Measurements from ENCODE around the gene CLCA4.
A peak's percentile ranks its signal among the peaks of the same experiment; 100 is the strongest.
"Not testable (repeated sequence)": the region's sequence is repeated elsewhere in the genome, so short reads cannot be mapped to it uniquely, and the experiment has no call there.

The CLCA4 gene

DNA sequence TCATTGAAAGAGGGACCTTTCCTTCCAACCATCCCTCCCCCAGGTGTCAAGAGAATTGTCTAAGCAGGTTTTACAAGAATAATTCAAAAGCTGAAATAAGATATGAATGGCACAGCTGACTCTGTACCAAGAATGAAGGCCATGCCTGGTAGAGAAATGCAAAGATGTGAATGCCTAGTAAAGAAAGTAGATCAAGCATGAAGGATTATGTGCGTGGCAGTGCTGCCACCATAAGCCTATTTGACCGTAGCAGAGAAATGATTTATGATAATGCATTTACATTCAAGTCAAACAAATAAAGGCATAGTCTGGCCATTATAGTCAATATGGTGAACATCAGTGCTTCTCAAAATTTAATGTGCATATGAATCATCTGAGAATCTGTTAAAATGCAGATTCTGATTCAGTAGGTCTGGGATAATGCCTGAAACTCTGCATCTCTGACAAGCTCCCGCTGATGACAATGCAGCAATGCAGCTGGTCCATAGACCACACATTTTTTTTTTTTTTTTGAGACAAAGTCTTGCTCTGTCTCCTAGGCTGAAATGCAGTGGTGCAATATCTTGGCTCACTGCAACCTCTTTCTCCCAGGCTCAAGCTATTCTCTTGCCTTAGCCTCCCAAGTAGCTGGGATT lies 16.6 kb upstream of the CLCA4 start:
- no peak for DNase-seq

DNA sequence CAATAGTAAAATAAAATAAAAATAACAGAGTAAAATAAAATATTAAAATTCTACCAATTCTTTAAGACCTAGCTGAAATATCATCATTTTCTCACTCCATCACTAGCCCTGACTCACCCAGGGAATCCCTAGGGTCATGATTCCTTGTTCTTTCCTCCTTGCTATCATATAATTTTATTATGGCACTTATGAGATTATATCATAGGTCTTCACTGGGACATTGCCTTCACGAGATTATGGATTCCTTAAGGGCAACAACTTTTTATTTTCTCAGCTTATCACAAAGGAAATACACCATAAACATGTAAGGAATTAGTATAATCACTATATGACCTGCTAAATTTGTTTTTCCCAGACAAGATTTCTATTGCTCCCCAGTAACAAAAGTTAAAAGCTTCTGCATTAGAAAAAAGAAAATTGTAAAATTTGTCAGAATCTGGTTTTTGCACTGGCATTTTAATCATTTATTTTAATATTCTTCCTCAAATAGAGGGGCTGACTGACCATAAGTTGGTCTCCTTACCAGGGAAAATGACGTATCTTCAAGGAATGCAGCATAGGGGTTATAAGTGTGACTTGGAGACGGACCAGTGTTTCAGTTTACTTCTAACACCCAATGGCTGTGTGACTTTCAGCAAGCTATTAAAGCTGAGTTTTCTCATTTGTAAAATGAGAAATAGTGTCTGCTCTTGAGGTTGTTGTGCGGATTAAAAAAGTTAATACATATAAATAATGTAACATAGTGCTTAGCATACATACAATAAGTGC lies 8.8 kb upstream of the CLCA4 start:
- DNase-seq = no peak

DNA sequence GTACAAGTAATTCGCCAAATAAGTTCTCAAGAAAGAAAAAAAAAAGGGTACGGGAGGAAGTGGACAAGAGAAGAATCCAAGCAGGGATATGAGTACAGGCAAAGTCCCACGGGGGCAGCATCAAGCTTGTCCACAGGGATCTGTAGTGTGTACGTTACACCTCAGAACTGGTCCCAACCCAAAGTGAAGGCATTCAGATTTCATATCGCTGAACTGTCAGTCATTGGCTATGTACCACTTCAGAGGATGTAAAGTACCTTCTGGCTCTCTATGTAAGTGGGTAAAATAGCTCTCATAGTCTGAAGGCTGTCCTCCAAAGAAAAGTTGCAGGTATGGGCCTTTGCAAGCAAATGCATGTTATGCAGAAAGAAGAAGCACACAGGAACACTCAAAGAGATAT lies 8.1 kb upstream of the CLCA4 start:
- DNase-seq = no peak

DNA sequence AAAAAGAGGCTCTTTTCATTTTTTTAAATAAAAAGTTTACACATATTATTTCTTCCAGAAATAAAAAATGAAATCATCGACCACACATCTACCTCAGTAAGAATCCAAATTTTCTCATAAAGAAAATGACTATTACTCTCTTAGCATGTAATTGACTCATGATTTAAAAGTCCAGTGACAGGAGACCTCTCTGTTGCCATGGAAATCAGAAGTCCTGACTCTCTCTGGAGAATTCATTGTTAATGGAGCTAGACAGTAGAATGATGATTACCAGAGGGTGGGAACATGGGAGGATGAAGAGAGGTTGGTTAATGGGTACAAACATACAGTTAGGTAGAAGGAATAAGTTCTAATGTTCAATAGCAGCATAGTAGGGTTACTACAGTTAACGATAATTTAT lies 5.0 kb upstream of the CLCA4 start:
- no peak for DNase-seq

DNA sequence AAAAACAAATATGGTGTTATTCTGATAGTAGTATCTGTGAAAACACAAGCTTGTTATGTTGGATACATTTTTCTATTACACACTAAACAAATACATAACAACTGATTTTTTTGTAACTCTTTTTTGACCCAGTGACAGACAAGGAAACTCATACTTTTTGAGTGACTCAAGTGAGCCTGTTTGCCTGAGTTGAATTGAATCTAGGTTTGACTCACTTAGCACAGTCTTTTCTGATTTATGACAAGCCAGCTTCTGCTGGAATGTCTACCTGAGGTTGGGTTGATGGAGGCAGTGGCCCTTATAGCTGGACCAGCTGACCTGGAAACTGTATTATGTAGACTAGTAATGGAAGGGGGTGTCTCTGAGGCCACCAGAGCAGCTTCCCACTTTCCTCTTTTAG lies 4.2 kb upstream of the CLCA4 start:
- no peak for DNase-seq

DNA sequence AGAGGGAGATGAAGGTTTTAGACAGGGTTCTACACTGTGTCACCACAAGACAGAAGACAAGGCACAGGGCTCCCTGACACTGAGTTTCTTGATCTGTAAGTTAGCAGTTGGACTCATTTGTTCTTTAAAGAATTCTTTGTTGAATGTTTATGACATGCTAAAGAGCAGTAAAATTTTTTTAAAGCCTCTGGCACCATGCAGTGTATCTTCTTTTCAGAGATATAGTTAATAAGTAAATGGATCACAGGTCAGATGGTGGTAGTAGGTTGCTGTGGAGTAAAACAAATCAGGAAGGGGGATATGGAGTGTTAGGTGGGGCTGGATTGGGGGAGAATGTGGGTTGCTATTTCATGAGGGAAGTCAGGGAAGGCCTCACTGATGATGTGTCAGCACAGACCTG lies 2.0 kb downstream of the CLCA4 start:
- DNase-seq = no peak

DNA sequence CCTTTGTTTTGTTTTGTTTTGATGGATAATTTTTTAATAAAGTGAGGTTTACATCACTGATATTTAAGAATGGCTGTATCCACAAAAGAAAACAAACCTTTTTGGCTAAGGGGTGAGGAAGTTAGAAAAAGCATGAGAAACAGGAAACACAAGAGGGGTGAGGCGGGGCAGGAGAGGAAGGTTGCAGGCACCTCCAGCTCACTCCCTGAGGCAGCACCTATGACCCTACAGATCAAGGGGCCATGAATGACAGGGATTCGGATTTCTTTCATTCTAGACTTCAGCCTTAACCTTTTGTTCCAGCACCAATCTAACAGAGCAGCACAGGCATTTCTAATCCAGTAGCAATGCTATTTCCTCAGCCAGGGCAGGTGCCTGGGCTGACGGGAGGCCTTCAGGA lies 4.4 kb downstream of the CLCA4 start:
- DNase-seq = no peak

DNA sequence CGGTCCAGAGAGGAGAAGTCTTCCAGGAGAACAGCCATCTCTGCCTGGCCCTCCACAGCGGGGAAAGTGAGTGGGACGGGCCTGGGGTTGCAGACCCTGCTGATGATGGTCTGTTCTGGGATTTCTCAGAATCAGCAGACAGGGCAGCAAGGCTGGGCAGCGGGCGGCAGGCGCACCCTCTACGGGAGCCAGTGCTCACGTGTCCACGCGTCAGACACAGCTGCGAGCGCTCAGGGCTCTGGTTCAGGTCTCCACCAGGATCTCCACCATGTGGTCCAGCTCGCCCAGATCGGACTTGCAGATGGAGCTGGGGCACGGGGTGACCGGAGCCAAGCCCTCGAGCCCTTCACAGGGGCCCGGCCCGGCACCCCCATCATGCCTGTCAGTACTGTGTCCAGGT lies 5.5 kb downstream of the CLCA4 start:
- DNase-seq = no peak

DNA sequence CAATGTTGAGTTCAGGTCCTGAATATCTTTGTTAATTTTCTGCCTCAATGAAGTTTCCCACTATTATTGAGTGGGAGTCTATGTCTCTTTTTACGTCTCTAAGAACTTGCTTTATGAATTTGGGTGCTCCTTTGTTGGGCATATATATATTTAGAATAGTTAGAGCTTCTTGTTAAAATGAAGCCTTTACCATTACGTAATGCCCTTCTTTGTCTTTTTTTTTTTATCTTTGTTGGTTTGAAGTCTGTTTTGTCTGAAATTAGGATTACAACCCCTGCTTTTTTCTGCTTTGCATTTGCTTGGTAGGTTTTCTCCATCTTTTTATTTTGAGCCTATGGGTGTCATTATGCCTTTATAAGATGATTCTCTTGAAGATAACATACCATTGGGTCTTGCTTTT lies 10.9 kb downstream of the CLCA4 start:
- no peak for DNase-seq

DNA sequence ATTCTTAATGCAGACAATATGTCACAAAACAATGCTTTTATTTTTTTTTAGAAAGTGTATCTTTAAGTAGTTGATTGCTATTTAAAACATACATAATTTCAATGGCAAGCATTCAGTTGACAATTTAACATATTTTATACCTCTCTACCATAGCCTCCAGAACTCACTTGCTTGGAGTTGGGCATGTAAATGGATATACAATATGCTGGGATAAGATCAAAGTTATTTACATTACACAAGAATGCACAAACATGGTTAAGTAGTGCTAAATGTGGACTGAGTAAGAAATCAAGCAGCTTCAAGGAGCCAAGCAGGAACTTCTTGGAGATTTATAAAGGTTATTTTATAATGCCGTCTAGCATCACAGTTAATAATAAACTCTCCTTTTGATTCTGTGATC lies 17.0 kb downstream of the CLCA4 start:
- DNase-seq = no peak

DNA sequence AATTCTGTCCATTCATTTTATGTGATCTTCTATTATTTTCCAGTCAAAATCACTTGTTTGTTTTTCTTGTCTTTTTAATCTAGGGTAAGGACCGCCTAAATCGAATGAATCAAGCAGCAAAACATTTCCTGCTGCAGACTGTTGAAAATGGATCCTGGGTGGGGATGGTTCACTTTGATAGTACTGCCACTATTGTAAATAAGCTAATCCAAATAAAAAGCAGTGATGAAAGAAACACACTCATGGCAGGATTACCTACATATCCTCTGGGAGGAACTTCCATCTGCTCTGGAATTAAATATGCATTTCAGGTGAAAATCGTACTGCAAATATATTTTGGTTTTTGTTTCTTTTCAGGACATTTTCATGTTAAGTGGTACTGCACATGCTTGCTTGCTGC lies 20.5 kb downstream of the CLCA4 start:
- DNase-seq = no peak

DNA sequence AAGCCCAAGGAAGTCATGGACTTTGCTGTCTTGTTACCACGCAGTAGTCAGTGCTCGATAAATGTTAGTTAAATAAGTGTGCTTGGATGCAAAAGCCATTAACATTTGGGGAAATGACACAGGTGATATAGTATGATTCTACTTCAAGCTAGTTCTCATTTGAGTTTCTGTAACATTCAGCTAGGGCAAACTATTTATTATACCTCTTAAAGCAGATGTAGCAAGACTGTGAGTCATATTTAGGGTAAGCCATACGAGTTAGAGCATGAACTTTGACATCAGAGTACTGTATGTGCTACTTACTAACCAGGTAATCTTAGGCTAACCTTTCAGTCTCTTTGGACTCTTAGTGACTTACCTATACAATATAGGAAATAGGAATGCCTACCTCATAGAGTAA lies 21.0 kb downstream of the CLCA4 start:
- no peak for DNase-seq

DNA sequence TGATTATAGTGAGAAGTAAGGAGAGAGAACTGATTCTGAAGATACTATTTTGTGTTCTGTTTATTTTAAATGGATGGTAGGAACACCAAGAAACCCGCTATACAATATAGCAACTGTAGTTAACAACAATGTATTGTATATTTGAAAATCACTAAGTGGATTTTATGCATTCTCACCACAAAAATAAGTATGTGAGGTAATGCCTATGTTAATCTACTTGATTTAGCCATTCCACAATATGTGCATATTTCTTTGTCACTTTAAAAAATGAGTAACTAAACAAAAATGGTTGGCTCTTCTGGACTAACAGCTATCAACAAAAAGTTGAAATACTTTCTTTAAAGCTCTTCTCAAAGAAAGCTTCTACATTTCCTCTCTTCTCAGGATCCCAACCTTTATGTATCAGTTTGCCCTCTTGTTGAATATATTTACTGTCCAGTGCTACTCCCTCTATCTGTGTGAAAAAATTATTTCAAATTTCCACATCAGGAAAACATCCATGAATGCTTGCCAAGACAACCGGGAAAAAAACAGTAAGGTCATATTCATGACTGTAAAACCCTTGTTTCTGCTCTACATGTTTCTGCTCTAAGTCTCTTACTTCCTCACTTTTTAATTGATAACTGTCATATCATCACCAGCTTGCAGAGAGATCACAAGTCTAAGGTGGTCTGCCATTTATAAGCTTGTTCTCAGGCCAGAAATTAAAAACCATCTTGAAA lies 27.0 kb downstream of the CLCA4 start:
- DNase-seq = no peak

DNA sequence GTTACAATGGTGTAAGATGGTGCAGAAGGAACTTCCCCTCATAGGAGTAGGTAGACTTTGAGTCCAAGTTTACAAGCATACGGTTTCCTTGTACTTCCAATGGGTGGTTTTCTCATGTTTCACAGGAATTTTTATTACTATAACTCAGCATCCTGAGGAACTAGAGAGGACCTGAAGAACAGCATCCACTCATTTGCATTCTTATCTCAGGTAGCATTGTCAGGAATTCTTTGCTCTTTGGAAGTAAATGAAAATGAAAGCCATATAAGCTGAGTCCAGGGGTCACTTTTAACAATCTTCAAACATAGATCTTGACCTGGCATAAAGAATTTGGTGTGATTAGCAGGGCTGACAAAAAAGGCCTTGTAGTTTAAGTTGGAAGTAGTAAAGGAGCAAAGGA lies 34.4 kb downstream of the CLCA4 start:
- no peak for DNase-seq

DNA sequence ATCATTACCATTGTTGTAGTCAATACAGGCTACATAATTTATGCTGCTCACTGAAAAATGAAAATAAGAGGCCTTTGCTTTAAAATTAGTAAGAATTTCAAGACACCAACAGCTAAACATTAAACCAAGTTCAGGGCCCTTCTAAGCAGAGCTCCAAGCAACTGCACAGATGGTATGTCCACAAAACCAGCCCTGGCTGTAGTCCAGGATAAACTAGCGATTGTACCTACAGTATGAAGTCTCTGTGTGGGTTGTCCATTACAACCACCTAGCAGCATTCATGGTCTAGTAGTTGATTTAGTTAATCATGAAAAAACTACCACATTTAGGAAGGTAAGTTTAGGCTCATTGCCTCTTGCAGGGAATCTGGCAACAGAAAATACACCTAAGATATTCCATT lies 35.3 kb downstream of the CLCA4 start:
- no peak for DNase-seq

DNA sequence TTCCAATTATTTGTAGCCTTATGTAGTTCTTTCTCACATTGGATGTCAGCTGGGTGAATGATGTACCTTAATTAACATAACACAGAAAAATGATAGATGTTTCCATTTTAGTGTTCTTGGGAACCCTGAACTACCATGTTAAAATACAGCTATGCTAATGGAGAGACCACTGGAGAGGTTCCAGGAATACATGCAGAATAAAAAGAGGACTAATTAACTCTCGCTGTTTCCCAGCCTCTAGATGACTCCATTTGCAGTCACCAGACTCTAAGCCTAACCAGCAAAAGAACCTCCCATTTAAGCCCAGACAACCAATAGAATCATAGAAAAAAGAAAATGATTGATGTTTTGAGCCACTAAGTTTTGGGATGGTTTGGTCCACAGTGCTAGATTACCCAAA lies 36.2 kb downstream of the CLCA4 start:
- DNase-seq = no peak

DNA sequence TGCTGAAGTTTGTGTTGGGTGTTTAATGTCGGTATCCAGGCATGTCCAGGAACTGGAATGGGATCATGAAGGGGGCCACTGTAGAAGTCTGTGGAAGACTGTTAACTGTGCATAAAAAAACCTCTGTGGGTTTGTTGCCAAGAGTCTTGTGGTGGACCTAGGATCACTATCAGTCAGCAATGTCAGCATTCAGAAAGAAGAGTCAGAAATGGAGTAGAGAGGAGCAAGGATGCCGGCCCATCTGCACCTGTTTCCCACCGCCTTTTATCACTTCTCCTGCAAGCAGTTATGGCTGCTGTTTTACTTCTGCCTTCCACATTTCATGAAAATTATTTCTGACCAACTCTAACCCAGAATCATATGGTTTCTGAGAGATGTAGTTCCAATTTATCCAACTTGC lies 36.7 kb downstream of the CLCA4 start:
- no peak for DNase-seq

DNA sequence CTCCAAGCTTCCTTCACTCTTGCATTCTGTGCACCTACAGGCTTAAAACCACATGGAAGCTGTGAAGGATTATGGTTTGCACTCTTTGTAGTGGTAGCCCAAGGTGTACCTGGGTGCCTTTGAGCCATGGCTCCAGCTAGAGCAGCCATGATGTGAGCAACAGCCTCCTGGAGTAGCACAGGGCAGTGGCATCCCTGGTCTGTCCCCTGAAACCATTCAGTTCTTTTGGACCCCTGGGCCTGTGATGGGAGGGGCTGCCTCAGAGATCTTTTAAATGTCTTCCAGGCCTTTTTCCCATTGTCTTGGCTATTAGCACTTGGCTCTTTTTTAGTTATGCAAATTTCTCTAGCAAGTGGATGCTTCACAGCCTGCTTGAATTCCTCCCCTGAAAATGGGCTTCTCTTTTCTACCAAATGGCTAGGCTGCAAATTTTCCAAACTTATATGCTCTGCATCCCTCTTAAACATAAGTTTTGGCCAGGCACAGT lies 47.4 kb downstream of the CLCA4 start:
- no peak for DNase-seq

DNA sequence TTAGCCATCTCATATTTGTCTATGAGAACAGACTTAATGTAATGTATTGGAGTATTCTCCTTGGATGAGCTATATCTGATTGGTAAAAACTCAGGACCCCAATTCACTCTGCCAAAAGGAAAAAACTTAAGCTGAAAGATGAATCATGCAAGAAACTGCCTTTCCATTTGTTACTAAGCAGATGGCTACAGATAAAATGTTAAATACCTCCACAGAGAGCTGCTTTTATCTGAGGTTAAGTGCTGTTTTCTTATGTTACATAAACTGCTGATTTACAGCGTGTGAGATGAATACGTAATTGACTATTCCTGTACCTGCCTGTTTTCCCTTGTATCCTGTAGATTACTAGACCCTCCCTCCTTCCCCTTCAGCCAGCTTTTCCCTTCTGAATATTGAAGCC lies 49.3 kb downstream of the CLCA4 start:
- no peak for DNase-seq

DNA sequence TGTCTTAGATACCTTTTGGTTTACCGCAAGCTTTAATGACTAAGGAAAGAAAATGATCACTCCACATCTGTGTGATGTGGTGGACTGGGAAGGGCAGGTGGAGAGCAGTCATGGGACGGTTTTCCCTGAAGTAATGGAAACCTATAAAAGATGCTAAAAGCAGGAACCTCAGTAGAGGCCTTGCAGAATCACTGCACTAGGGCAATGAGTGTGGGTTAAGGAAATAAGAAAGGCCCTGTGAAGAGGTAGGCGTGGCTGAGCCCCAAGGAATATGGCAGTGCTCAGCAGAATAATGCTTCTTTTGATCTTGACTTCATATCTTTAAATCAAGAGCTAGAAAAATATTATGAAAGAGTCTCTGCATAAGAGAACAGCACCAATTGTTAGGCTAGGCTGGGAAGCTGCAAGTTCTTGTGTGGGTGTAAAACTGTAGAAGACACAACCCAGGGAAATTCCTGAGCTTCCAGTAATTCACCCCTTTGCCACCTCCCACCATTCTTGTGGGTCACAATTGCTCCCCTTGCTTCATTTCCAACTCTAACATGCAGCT lies 49.9 kb downstream of the CLCA4 start:
- DNase-seq = no peak

DNA sequence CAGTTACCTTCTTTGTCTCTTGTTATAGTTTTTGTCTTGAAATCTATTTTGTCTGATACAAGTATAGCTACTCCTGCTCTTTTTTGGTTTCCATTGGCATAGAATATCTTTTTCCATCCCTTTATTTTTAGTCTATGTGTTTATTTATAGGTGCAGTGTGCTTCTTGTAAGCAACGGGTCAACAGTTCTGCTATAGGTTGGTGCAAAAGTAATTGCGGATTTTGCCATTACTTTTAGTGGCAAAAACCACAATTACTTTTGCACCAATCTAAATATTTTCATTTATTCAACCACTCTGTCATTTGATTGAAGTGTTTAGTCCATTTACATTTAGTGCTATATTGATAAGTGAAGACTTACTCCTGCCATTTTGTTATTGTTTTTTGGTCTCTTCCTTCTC lies 59.2 kb downstream of the CLCA4 start:
- DNase-seq = not testable (repeated sequence)

DNA sequence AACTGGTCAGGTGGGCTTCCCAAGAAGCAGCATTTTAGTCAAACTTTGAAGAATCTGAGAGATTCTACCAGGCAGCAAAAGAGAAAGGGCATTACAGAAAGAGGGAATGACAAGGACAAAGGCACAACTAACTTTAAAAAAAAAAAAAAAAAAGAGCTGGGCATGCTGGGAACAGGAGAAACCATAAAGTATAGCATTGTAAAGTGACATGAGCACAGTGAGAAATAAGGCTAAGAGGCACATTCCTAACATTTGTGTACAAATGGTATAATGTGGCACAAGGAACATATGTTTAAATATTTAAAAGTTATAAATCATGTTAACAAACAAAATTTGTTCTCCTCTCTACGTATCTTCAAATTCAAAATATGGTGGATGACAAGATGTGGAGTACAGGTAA lies 69.6 kb downstream of the CLCA4 start:
- DNase-seq = no peak

DNA sequence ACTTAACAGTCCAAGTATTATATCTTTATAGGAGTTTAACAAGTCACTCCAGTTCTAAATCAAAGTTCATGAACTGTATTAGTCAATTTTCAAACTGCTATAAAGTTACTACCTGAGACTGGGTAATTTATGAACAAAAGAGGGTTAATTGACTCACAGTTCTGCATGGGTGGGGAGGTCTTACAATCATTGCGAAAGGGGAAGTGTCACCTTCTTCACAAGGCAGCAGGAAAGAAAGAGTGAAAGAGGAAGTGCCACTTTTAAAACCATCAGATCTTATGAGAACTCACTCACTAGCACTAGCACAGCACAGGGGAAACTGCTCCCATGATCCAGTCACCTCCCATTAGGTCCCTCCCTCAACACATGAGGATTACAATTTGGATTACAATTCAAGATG lies 70.0 kb downstream of the CLCA4 start:
- DNase-seq = peak; percentile 26

DNA sequence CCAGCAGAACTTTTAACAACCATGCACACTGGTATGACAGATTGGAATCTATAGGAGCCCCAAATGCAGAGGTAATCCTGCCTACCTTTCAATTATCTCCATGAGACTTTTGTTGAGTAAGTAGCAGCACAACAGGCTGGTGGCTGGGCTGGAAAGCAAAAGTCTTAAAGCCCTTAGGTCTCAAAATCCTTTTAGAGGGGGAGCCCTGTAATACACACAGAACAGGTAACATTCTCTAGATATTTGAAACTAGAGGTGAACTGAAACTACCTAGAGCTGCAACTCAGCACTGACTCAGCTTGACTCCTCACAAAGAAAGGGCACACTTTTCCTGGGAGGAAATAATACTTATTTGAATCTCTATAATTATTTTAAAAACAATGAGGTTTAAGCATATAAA lies 71.5 kb downstream of the CLCA4 start:
- no peak for DNase-seq

All from hematopoietic multipotent progenitor cell treated with erythropoietin and hydrocortisone succinate and interleukin-3 and kit ligand, for 8 days (in vitro differentiated cells).